Measurements from ENCODE around the gene TTYH2. TPM values are rescaled to one million over a fixed set of nuclear protein-coding genes. Genes with fewer than 3 reads are reported as not detected.

Gene TTYH2
- polyA plus RNA-seq, 1 donor from 2014 or later = 2.5 TPM

DNA sequence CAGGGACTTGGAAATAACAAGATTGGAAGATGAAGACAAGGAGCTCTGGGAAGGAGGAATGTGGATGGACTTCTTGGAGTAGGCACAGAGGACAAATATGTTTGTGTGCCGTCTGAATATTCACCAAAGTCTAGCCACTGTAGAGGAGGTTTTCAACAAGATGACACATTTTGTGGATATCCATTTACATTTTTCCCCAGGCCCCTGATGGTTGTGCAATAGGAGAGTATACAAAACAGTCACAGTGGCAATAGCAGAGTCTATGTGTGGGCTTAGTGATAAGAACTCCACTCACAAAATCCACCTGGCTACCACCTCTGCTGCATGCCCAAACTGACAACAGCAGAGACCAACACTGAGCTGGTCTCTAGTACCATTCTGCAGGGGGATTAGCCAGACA is 42.4 kb upstream of the TTYH2 start:
- Histone ChIP-seq H3K36me3 (ENCODE audit: insufficient read depth, low read length) (no peaks in the 10 kb centered on the region), H3F3A (ENCODE audit: insufficient read depth, low read length, poor library complexity, severe bottlenecking) (no peaks in the 10 kb centered on the region), H3K4me3 (ENCODE audit: low read length) (no peak overlapping the region), H2AFZ (ENCODE audit: low read depth, low read length) (no peak overlapping the region), H3K4me2 (ENCODE audit: low read length) (no peak overlapping the region), H3K27ac (ENCODE audit: low read length) (no peak overlapping the region), H3K9me3 (ENCODE audit: low read length) (no peaks in the 10 kb centered on the region), H3K9ac (ENCODE audit: low read length) (no peak overlapping the region), H3K79me2 (replicated peaks; ENCODE audit: insufficient read depth, low read length) (no peaks in the 10 kb centered on the region), H3K27me3 (ENCODE audit: insufficient read depth, low read depth, low read length) (no peaks in the 10 kb centered on the region), H4K20me1 (ENCODE audit: insufficient read depth) (no peaks in the 10 kb centered on the region), H3K9me2 (ENCODE audit: insufficient read depth, low read length) (no peaks in the 10 kb centered on the region)
- TF ChIP-seq TAF1 (IDR thresholded peaks at IDR 0.05; ENCODE audit: low read depth) (no peak), EZH2 (IDR thresholded peaks at IDR 0.05; ENCODE audit: borderline replicate concordance, insufficient read depth, low read length, poor library complexity, severe bottlenecking) (no peak), MXI1 (conservative IDR thresholded peaks at IDR 0.05; ENCODE audit: poor library complexity, severe bottlenecking) (no peak), RAD21 (conservative IDR thresholded peaks at IDR 0.05) (no peak), SMC3 (conservative IDR thresholded peaks at IDR 0.05; ENCODE audit: poor library complexity) (no peak)
- TF ChIP-seq, protein P1, sequence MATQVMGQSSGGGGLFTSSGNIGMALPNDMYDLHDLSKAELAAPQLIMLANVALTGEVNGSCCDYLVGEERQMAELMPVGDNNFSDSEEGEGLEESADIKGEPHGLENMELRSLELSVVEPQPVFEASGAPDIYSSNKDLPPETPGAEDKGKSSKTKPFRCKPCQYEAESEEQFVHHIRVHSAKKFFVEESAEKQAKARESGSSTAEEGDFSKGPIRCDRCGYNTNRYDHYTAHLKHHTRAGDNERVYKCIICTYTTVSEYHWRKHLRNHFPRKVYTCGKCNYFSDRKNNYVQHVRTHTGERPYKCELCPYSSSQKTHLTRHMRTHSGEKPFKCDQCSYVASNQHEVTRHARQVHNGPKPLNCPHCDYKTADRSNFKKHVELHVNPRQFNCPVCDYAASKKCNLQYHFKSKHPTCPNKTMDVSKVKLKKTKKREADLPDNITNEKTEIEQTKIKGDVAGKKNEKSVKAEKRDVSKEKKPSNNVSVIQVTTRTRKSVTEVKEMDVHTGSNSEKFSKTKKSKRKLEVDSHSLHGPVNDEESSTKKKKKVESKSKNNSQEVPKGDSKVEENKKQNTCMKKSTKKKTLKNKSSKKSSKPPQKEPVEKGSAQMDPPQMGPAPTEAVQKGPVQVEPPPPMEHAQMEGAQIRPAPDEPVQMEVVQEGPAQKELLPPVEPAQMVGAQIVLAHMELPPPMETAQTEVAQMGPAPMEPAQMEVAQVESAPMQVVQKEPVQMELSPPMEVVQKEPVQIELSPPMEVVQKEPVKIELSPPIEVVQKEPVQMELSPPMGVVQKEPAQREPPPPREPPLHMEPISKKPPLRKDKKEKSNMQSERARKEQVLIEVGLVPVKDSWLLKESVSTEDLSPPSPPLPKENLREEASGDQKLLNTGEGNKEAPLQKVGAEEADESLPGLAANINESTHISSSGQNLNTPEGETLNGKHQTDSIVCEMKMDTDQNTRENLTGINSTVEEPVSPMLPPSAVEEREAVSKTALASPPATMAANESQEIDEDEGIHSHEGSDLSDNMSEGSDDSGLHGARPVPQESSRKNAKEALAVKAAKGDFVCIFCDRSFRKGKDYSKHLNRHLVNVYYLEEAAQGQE (IDR thresholded peaks at IDR 0.05; ENCODE audit: borderline replicate concordance) = no peak

DNA sequence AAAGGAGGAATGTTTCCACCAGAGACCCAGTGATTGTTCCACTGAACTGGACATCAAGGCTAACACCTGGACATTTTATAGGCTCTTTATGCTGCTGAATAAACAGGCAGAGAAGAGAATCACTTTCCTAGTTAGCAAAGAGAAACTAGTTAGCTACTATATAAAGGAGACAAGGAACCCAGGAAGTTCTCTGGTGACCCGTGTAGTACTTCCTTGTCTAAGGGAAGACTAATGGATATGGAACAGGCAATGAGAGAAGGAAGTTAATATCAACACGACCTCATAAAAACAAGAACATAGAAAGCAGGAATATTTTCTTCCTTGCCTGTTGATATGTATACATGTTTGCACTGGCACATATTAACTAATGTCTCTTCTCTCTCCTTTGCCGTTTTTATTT is 40.7 kb upstream of the TTYH2 start:
- Histone ChIP-seq H3K27me3 (ENCODE audit: insufficient read depth, low read depth, low read length) (no peaks in the 10 kb centered on the region), H4K20me1 (ENCODE audit: insufficient read depth) (no peaks in the 10 kb centered on the region), H2AFZ (ENCODE audit: low read depth, low read length) (no peak overlapping the region), H3K9me2 (ENCODE audit: insufficient read depth, low read length) (no peaks in the 10 kb centered on the region), H3F3A (ENCODE audit: insufficient read depth, low read length, poor library complexity, severe bottlenecking) (no peaks in the 10 kb centered on the region), H3K9me3 (ENCODE audit: low read length) (no peaks in the 10 kb centered on the region), H3K4me3 (ENCODE audit: low read length) (no peak overlapping the region), H3K4me2 (ENCODE audit: low read length) (no peak overlapping the region), H3K9ac (ENCODE audit: low read length) (no peak overlapping the region), H3K36me3 (ENCODE audit: insufficient read depth, low read length) (no peaks in the 10 kb centered on the region), H3K79me2 (replicated peaks; ENCODE audit: insufficient read depth, low read length) (no peaks in the 10 kb centered on the region), H3K27ac (ENCODE audit: low read length) (no peak overlapping the region)
- TF ChIP-seq MXI1 (conservative IDR thresholded peaks at IDR 0.05; ENCODE audit: poor library complexity, severe bottlenecking) = no peak
- TF ChIP-seq, protein P1 (IDR thresholded peaks at IDR 0.05; ENCODE audit: borderline replicate concordance) = no peak
- TF ChIP-seq TAF1 (IDR thresholded peaks at IDR 0.05; ENCODE audit: low read depth) = no peak
- TF ChIP-seq, protein P2, sequence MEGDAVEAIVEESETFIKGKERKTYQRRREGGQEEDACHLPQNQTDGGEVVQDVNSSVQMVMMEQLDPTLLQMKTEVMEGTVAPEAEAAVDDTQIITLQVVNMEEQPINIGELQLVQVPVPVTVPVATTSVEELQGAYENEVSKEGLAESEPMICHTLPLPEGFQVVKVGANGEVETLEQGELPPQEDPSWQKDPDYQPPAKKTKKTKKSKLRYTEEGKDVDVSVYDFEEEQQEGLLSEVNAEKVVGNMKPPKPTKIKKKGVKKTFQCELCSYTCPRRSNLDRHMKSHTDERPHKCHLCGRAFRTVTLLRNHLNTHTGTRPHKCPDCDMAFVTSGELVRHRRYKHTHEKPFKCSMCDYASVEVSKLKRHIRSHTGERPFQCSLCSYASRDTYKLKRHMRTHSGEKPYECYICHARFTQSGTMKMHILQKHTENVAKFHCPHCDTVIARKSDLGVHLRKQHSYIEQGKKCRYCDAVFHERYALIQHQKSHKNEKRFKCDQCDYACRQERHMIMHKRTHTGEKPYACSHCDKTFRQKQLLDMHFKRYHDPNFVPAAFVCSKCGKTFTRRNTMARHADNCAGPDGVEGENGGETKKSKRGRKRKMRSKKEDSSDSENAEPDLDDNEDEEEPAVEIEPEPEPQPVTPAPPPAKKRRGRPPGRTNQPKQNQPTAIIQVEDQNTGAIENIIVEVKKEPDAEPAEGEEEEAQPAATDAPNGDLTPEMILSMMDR (IDR thresholded peaks at IDR 0.05; ENCODE audit: poor library complexity, severe bottlenecking) = no peak
- TF ChIP-seq EP300 (conservative IDR thresholded peaks at IDR 0.05; ENCODE audit: poor library complexity, severe bottlenecking) = no peak
